A673 (cell line): ENCODE data around the gene SRRT.

ENCODE experiments used
- CTCF ChIP-seq: fragments of 300-800, 200-600 bp; sonication (generic); conservative IDR thresholded peaks from 2 replicates; pipeline ENCODE4 v1.5.1; 2017; ENCODE audit warnings: low read depth, mild to moderate bottlenecking, antibody characterized with exemption, low read length, moderate library complexity, mixed read lengths
- EZH2 ChIP-seq: fragments of 200-600 bp; sonication (generic); IDR thresholded peaks from 2 replicates; pipeline ENCODE4 v1.6.1; 2017; ENCODE audit warnings: borderline replicate concordance, low read depth, mild to moderate bottlenecking, mixed read lengths, antibody characterized with exemption, low read length; ENCODE audit not compliant: poor library complexity, severe bottlenecking

DNA sequence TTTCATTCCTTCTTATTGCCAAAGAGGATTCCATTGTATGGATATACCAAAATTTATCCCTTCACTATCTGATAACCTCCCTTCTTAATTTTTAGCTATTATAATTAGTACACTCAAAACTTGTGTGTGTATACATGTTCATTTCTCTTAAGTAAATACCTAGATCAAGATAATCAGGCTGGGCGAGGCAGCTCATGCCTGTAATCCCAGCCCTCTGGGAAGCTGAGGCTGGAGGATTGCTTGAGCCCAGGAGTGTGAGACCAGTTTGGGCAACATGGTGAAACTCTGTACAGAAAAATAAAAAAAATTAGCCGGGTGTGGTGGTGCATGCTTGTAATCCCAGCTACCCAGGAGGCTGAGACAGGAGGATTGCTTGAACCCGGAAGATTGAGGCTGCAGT is 36.6 kb downstream of the SRRT start:
- TF ChIP-seq CTCF (no peak), EZH2 (no peak)
